Left lung (tissue), 10 donors: ENCODE results near the gene CARHSP1. TPM values are rescaled to one million over a fixed set of nuclear protein-coding genes. Genes with fewer than 3 reads are reported as not detected.

Experiments
- ATAC-seq: fragments of 200-7000 bp; cut with Tn5 transposase; one replicate; pipeline ENCODE4 v1.9.1; 2020; ENCODE audit warnings: moderate library complexity
- DNase-seq, 4 donors: peaks; one replicate each; pipeline ENCODE4 v3.0.0-alpha.2; 2013 to 2020
- H3K27ac ChIP-seq, 2 donors: fragments of 200-600 bp; sonication (generic) in 1 of 2; one replicate each; pipeline versions ENCODE4 v1.5.0 to v1.8.0; 2020 to 2021
- H3K27me3 ChIP-seq, 2 donors: fragments of 200-600 bp; sonication (generic) in 1 of 2; one replicate each; pipeline versions ENCODE4 v1.5.0 to v1.8.0; 2020 to 2021
- H3K36me3 ChIP-seq, 2 donors: fragments of 200-600 bp; sonication (generic) in 1 of 2; one replicate each; pipeline versions ENCODE4 v1.5.0 to v1.8.0; 2020 to 2021
- H3K4me1 ChIP-seq, 2 donors: fragments of 200-600 bp; one replicate each; pipeline ENCODE4 v1.8.0; 2021
- H3K4me3 ChIP-seq, 2 donors: fragments of 200-600 bp; sonication (generic) in 1 of 2; one replicate each; pipeline versions ENCODE4 v1.5.0 to v1.8.0; 2020 to 2021; ENCODE audit warnings: mild to moderate bottlenecking in 1 of 2
- H3K9me3 ChIP-seq, 2 donors: fragments of 200-600 bp; sonication (generic) in 1 of 2; one replicate each; pipeline versions ENCODE4 v1.5.0 to v1.8.0; 2020 to 2021
- CTCF ChIP-seq, 2 donors: fragments of 200-600 bp; sonication (generic) in 1 of 2; IDR thresholded peaks; one replicate each; pipeline versions ENCODE4 v1.5.0 to v1.8.0; 2021; ENCODE audit warnings: antibody characterized with exemption in 2 of 2
- intact Hi-C, 2 donors: fragments of 100-400 bp; cut with DNase I; formaldehyde crosslinking; loops; one replicate each; pipeline versions ENCODE4 v1.11.2 to v1.14.2; 2022
- polyA plus RNA-seq, 6 donors: library from polyadenylated mRNA; unstranded; fragments of 120-200 nt; gene quantifications; one replicate each; pipeline ENCODE4 v1.2.1, GENCODE V29; 2013; ENCODE audit not compliant: insufficient read length in 6 of 6
- total RNA-seq, 2 donors: library from RNA; stranded (reverse); fragmentation: NEBNext Ultra II Directional; extraction: Animal tissue kit (Norgen Biotek cat#: 25700); gene quantifications; one replicate each; pipeline ENCODE4 v1.2.1, GENCODE V29; 2021
- donor health status: DM: no; HTN: yes; CAD: no.
- donor health status: DM: no; HTN: no; CAD: no.

The CARHSP1 gene
- total and polyA plus RNA-seq, 8 donors: 74.0 to 114 (median 93.7) TPM

GRCh38 chr16:8905795-8906591 lies 37.2 kb upstream of the CARHSP1 start:
- no peaks in the 10 kb centered on the region for H3K27me3 ChIP-seq
- H3K4me3 ChIP-seq: no peak overlapping the region
- peaks cover 0 to 4% of the 10 kb centered on the region in 2 donors for H3K4me1 ChIP-seq
- DNase-seq (no peak), ATAC-seq (no peak)
- H3K36me3 ChIP-seq: peaks cover 10 to 100% of the 10 kb centered on the region in 2 donors
- no peak overlapping the region for H3K27ac ChIP-seq
- no peaks in the 10 kb centered on the region for H3K9me3 ChIP-seq
- no peak for TF ChIP-seq CTCF (IDR thresholded peaks at IDR 0.05)
- intact Hi-C loops: loop anchor here in 1 of 2 donors (10.0 kb wide), 1 partner anchor 99 kb away; no protein-coding TSS in a partner anchor

GRCh38 chr16:8905168-8905762 lies 36.5 kb upstream of the CARHSP1 start:
- Histone ChIP-seq H3K36me3 (peaks cover 10 to 100% of the 10 kb centered on the region in 2 donors), H3K4me3 (no peak overlapping the region), H3K4me1 (peaks cover 0 to 4% of the 10 kb centered on the region in 2 donors), H3K27me3 (no peaks in the 10 kb centered on the region), H3K27ac (no peak overlapping the region), H3K9me3 (no peaks in the 10 kb centered on the region)
- TF ChIP-seq CTCF (IDR thresholded peaks at IDR 0.05): no peak
- DNase-seq (no peak), ATAC-seq (peak; percentile 64)
- intact Hi-C loops: loop anchor here in 1 of 2 donors (10.0 kb wide), 1 partner anchor 100 kb away; no protein-coding TSS in a partner anchor

DNA sequence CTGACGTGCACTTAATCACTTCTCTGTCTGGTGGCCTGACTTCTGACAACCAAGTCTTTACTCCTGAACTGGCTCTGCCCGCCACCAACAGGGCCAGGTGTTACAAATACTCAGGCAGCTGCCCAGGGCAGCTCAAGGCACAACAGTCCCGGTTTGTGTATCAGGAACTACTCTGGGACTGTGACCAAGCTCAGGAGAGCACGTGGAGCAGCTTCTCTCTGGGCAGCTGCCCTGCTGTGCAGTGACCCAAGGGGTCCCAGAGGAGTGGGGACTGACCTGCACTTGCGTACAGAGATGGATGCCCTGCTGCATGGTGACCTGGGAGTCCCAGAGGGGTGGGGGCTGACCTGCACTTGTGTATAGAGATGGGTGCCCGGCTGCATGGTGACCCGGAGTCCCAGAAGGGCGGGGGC lies 35.2 kb upstream of the CARHSP1 start:
- no peaks in the 10 kb centered on the region for H3K27me3 ChIP-seq

GRCh38 chr16:8903004-8903403 lies 34.2 kb upstream of the CARHSP1 start:
- DNase-seq (no peak), ATAC-seq (no peak)
- intact Hi-C loops: loop anchor here in 1 of 2 donors (10.0 kb wide), 1 partner anchor 102 kb away; no protein-coding TSS in a partner anchor
- H3K4me1 ChIP-seq: peaks cover 0 to 4% of the 10 kb centered on the region in 2 donors
- H3K27ac ChIP-seq: no peak overlapping the region
- no peaks in the 10 kb centered on the region for H3K27me3 ChIP-seq
- no peaks in the 10 kb centered on the region for H3K9me3 ChIP-seq
- H3K36me3 ChIP-seq: peaks cover 13 to 100% of the 10 kb centered on the region in 2 donors
- no peak overlapping the region for H3K4me3 ChIP-seq
- no peak for TF ChIP-seq CTCF (IDR thresholded peaks at IDR 0.05)

More for the DNA sequence above, 35.2 kb upstream of the CARHSP1 start:
- intact Hi-C loops: loop anchor here in 1 of 2 donors (10.0 kb wide), 1 partner anchor 101 kb away; no protein-coding TSS in a partner anchor
- Histone ChIP-seq H3K4me3 (no peak overlapping the region), H3K4me1 (peaks cover 0 to 4% of the 10 kb centered on the region in 2 donors), H3K27ac (no peak overlapping the region), H3K9me3 (no peaks in the 10 kb centered on the region), H3K36me3 (peaks cover 13 to 100% of the 10 kb centered on the region in 2 donors)
- ATAC-seq (no peak), DNase-seq (no peak)
- no peak for TF ChIP-seq CTCF (IDR thresholded peaks at IDR 0.05)

- Histone ChIP-seq H3K4me1 (no peaks in the 10 kb centered on the region), H3K4me3 (no peak overlapping the region), H3K9me3 (no peaks in the 10 kb centered on the region), H3K27ac (no peak overlapping the region), H3K36me3 (peaks cover 7 to 100% of the 10 kb centered on the region in 2 donors), H3K27me3 (no peaks in the 10 kb centered on the region)
- TF ChIP-seq CTCF (IDR thresholded peaks at IDR 0.05): no peak
- ATAC-seq (no peak), DNase-seq (no peak)
- intact Hi-C loops: loop anchor here in 1 of 2 donors (10.0 kb wide), 1 partner anchor 103 kb away; no protein-coding TSS in a partner anchor
Measured at GRCh38 chr16:8901320-8901861, 32.6 kb upstream of the CARHSP1 start.
